GM19438 (cell line): Measurements from ENCODE around the gene CAMTA1.

Experiments used
- ATAC-seq: cut with Tn5 transposase; IDR thresholded peaks from one replicate; pipeline ENCODE4 v1.9.1; 2021; ENCODE audit warnings: low read depth; ENCODE audit not compliant: unreplicated experiment

Gene CAMTA1

GRCh38 chr1:7526867-7527732, 741.8 kb downstream of the CAMTA1 start:
- ATAC-seq = no peak

- no peak for ATAC-seq
These were observed 742.4 kb downstream of the CAMTA1 start for GRCh38 chr1:7527733-7528045.

GRCh38 chr1:7528386-7529198, 743.3 kb downstream of the CAMTA1 start:
- no peak for ATAC-seq

GRCh38 chr1:7529917-7530316, 744.7 kb downstream of the CAMTA1 start:
- ATAC-seq = no peak

DNA sequence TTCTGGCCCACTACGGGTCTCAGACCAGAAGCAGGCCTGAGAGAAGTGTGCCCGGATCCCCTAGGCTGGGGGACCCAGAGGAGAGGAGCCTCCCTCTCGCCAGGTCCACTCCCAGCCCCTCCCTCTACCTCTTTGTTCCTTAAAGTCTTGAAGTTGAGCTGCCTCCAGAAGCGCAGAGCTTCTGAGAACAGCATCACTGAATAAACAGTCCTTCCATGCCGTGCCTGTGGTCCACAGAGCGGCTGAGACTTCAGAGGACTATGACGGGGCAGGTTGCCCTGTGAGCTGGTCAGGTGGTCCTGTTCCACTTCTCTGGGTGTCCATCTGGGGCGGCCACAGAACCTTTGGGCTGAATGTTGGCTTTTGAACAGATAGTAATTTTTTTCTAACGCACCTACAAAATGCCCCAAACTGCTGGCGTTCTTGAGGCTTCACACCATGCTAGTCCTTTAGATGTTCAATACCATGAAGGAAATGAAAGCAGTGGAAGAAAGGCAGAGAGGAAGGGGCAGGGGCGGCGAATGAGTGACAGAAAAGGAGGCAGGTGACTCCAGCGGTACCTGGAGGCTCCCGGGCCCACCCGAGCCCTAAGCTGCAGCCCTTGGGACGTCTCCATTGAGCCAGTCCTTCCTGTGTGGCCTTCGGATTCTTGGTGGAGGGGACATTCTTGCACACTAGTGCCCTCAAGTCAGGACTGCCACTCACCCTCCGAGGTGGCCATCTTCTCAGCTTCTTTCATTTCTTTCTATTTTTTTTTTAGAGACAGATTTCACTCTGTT, 746.5 kb downstream of the CAMTA1 start:
- no peak for ATAC-seq

- no peak for ATAC-seq
These were observed 747.8 kb downstream of the CAMTA1 start for GRCh38 chr1:7533006-7533405.

DNA sequence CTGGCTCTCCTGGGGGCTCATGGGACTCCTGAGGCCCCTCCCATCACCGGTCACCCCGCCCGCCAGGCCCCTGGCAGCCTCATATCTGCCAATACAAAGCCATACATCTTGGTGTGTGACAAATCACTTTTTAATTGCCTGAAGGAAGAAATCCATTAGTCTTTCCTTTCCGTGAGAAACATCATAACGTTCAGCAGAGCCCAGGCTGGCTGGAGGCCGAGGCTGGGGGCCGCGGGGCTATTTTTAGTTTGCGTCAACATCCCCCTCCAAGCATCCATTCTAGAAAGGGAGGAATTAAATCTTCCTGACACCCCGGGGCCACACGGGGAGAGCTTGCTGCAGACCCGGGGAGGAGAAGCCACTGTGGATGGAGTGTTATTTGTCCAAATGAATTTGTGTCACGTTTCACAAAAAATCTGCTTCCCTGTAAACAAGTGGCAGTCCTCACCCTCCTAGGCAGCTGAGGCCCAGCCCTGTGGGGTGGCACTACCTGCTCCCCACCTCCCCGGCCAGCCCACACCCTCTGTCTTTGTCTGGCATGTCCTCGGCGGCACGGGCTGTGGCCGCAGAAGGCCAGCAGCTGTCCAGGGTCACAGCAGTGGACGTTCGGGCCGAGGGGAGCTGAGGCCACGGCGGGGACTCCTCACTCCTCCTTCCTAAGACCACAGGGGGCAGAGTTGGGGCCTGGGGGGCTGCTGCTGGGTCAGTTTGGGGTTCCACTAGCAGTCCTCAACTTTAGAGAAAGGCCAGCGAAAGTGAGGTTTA, 749.0 kb downstream of the CAMTA1 start:
- ATAC-seq = no peak

- no peak for ATAC-seq
These were observed 749.8 kb downstream of the CAMTA1 start for GRCh38 chr1:7535016-7535415.

DNA sequence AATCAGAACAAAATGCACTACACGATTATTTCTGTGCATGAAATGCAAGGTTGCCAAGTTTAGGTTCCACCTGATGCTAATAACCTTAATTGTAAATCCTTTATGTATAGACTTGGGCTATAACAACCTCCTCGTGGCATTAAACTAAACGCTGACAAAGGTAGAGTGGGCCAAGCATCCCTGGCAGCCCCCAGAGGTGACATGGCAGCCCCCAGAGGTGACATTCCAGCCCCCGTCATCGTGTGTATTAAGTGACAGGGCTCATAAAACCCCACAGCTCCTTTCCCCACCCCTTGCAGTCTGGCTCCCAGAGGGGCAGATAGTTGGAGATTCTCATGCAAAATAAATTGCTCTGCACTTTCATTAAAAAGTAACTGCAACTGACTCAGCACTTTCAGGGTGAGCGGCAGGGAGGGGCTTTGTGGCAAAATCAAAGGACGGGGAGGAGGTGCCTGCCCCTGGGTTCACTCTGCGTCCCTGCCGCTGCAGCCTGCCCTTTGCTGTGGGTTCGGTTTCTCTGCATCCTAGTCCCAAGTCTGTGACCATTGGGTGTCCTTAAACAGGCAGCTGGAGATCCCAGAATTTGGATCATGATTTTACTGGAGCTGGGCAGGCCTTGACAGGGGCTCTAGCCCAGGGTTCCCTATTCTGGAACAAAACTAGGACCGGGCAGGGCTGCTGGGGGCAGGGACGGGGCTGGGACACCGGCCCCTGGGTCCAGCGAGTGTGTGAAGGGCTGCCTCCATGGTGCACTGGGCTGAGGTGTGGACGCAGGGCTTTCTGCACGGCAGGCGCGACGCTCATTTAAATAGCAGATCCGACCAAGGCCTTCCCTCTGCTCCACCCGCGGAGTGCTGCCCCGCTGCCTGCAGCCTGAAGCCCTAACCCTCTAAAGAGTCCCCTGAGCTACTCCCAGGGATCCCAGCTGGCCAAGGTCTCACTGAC, 751.0 kb downstream of the CAMTA1 start:
- no peak for ATAC-seq

DNA sequence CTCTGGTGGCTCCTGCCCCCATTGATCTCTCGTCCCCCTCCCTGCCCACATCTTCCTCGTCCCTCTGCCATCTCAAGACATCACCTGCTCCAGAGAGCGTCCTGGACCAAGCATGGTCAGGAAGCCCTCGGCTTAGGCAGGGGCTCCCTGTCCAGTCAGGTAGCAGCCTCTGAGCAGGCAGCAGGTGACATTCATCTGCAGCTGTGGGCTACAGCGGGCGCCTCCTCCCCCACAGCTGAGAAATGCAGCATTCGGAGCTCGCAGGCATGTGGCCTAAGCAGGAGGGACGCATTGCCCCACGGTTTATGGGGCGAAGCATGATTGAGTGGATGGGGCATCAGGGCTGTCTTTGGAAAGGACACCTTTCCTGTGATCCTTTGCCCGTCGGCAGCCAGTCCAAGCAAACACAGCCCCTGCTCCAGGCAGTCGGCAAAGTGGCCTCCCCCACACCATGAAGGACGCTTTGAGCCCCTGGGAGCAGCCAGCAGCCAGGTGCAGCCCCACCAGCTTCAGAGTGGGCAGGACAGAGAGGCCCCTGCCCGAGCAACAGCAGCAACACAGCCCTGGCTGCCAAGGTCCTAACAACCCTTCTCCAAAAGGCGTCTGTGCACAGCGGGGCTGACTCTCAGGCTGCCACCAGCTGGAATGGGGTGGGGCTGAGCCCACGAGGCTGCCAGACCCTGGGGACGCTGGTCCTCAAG, 751.8 kb downstream of the CAMTA1 start:
- ATAC-seq = no peak

- no peak for ATAC-seq
These were observed 752.8 kb downstream of the CAMTA1 start for GRCh38 chr1:7538033-7538432.

DNA sequence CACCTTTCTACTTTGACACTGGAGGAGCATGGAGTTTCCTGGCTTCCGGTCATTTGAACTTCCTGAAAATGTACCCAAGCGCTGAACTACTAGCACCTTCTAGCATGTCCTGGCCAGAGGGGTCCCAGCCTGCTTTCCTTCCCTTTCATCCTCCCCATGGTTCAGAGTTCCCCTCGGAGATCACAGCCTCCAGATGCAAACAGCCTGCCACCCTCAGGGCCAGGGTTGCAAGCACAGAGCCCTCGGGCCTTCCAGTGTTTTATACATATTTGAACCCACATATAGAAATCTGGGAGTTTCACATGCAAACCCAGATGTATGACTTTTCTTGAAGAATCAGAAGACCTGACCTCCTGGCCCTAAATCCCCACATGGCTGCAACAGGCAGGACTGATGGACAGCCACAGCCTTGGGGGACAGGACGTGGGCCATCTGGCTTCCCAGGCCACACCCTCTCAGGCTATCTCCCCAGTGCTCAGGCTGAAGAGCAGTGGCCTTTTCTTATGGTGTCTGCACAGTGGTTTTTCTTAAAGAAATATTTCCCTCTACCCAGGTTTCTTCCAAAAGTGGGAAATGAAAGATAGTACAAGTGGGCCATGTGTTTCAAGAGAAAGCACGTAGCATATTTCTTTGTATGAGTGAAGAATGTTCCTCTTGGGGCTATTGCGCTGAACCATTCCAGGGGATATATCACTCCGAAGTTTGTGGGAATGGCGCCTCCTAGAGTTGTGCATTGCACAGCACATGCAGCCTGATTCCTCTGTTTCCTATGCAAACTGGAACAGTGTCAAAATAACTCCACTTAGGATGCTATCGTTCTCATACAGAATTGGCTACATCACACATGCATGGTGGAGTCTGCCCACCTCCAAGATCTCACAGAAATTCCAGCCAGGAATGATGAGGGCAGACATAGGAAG, 753.9 kb downstream of the CAMTA1 start:
- ATAC-seq = no peak

GRCh38 chr1:7539769-7540175, 754.5 kb downstream of the CAMTA1 start:
- no peak for ATAC-seq

- ATAC-seq = no peak
These were observed 755.6 kb downstream of the CAMTA1 start for GRCh38 chr1:7540816-7541215.

DNA sequence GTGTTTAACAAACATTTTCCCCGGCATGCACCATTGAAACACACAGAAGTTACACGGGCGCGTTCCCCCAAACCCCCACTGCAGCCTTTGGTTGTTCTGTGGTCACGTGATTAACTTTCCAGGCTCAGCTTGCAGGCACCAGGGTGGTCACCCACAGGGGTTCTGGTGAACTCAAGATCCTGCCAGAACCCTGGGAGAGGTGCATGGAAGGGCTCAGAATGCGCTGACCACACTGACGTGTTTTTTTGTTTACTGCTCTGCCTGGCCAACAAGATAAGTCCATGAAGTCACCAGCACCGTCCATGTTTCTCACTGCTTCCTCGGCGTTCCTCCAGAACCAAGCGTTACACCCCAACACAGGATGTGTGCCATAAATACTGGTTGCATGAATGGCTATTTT, 756.4 kb downstream of the CAMTA1 start:
- ATAC-seq = no peak

GRCh38 chr1:7543718-7544090, 758.5 kb downstream of the CAMTA1 start:
- ATAC-seq = no peak

DNA sequence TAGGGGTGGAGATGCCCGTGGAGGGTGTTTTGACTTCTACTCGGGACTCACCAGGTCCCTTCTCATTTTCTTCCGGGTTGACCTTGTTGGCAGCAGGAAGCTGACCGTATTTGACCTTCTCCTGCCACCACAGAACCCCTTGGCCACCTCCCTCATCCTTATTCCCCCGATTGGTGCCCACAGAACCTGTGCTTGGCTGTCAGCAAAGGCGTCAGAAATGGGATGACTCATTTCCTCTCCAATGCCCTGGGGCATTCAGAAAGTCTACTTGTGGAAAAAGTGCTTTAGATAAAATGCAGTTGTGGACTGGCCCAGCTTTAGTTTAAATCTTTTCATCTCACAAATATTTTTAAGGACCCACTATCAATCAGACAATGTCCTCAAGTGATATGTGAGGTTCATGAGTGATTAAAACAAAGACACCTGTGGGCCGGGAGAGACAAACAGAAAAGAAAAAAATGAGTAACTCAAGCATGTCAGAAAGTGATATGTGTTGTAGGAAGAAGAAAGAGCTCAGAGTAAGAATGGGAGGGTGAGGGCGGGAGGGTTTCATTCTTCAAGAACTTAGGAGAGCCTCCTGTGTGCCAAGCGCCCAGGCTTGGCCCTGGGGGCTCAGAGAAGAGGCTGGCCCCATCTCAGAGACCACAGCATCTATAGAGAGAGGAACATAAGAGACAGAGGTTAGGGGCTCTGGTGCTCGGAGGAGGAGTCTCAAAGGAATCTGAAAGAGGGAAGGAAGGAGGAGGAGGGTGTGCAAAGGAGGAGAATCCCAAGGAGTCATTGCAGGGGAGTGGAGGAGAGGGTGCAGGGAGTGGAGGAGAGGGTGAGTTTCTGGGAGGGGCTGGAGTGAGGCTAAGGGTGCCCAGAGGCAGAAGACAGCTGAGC, 764.3 kb downstream of the CAMTA1 start:
- no peak for ATAC-seq
